KMS-11 (cell line): ENCODE results near the gene TMEM89.

Experiments used
- H2AFZ ChIP-seq: fragments of 200-600 bp; sonication (generic); 2 replicates; pipeline ENCODE4 v1.6.1; 2016; ENCODE audit warnings: antibody characterized with exemption, mixed run types, low read depth
- H3K27ac ChIP-seq: fragments of 200-600 bp; sonication (generic); 2 replicates; pipeline ENCODE4 v1.6.1; 2016; ENCODE audit warnings: mild to moderate bottlenecking, mixed run types
- H3K27me3 ChIP-seq: fragments of 200-600 bp; sonication (generic); 2 replicates; pipeline ENCODE4 v1.6.1; 2017; ENCODE audit warnings: mild to moderate bottlenecking, low read depth, mixed run types, moderate library complexity; ENCODE audit not compliant: insufficient read depth
- H3K36me3 ChIP-seq: fragments of 200-600 bp; sonication (generic); 2 replicates; pipeline ENCODE4 v1.6.1; 2017; ENCODE audit warnings: mild to moderate bottlenecking, mixed run types; ENCODE audit not compliant: insufficient read depth
- H3K4me1 ChIP-seq: fragments of 200-600 bp; sonication (generic); 2 replicates; pipeline ENCODE4 v1.6.1; 2016; ENCODE audit warnings: mild to moderate bottlenecking, low read depth, mixed run types; ENCODE audit not compliant: poor library complexity, severe bottlenecking
- H3K4me2 ChIP-seq: fragments of 200-600 bp; sonication (generic); 2 replicates; pipeline ENCODE4 v1.7.0; 2016; ENCODE audit warnings: mild to moderate bottlenecking, mixed run types
- H3K4me3 ChIP-seq: fragments of 200-600 bp; sonication (generic); IDR thresholded peaks from 2 replicates; pipeline ENCODE4 v1.6.1; 2017; ENCODE audit warnings: low read depth, low read length, mixed read lengths; ENCODE audit not compliant: insufficient read depth
- H3K79me2 ChIP-seq: fragments of 200-600 bp; sonication (generic); 2 replicates; pipeline ENCODE4 v1.6.1; 2016; ENCODE audit warnings: low read depth, mixed run types; ENCODE audit not compliant: insufficient read depth
- H3K9ac ChIP-seq: fragments of 200-600 bp; sonication (generic); 2 replicates; pipeline ENCODE4 v1.6.1; 2016; ENCODE audit warnings: mild to moderate bottlenecking, mixed run types
- H4K20me1 ChIP-seq: fragments of 200-600 bp; sonication (generic); 2 replicates; pipeline ENCODE4 v1.6.1; 2016; ENCODE audit warnings: mild to moderate bottlenecking, mixed run types; ENCODE audit not compliant: insufficient read depth
- CTCF ChIP-seq: fragments of 200-600 bp; sonication (generic); conservative IDR thresholded peaks from 2 replicates; pipeline ENCODE4 v1.6.1; 2017; ENCODE audit warnings: low read depth, mild to moderate bottlenecking, antibody characterized with exemption, low read length, moderate library complexity, mixed read lengths

The TMEM89 gene

GRCh38 chr3:48596157-48596556, 25.4 kb downstream of the TMEM89 start:
- Histone ChIP-seq H3K36me3 (no peaks in the 10 kb centered on the region), H3K9ac (no peak overlapping the region), H4K20me1 (no peaks in the 10 kb centered on the region), H3K4me1 (no peaks in the 10 kb centered on the region), H3K27ac (no peak overlapping the region), H3K4me2 (no peak overlapping the region), H3K4me3 (no peak overlapping the region), H2AFZ (no peak overlapping the region), H3K79me2 (no peaks in the 10 kb centered on the region), H3K27me3 (no peaks in the 10 kb centered on the region; the same call in 1 of the 2 replicates)
- no peak for TF ChIP-seq CTCF

- Histone ChIP-seq H2AFZ (no peak overlapping the region), H3K79me2 (no peaks in the 10 kb centered on the region), H3K27me3 (peaks cover 5% of the 10 kb centered on the region; the same call in 1 of the 2 replicates), H3K27ac (no peak overlapping the region), H3K4me2 (no peak overlapping the region), H4K20me1 (no peaks in the 10 kb centered on the region), H3K4me3 (no peak overlapping the region), H3K9ac (no peak overlapping the region), H3K36me3 (no peaks in the 10 kb centered on the region), H3K4me1 (no peaks in the 10 kb centered on the region)
- no peak for TF ChIP-seq CTCF
Measured at GRCh38 chr3:48595526-48596121, 25.9 kb downstream of the TMEM89 start.

GRCh38 chr3:48595075-48595525, 26.5 kb downstream of the TMEM89 start, which contains the start of gene COL7A1:
Gene COL7A1 (minus strand): TSS chr3:48595329. CDS start chr3:48595159, 170 bp downstream.
- Histone ChIP-seq H3K27me3 (peaks cover 9% of the 10 kb centered on the region; the same call in 1 of the 2 replicates), H3K79me2 (no peaks in the 10 kb centered on the region), H3K9ac (no peak within 1 kb of the TSS), H2AFZ (no peak within 1 kb of the TSS), H3K27ac (no peak within 1 kb of the TSS), H3K4me1 (no peaks in the 10 kb centered on the region), H3K4me2 (no peak within 1 kb of the TSS), H3K36me3 (no peaks in the 10 kb centered on the region), H3K4me3 (no peak within 1 kb of the TSS), H4K20me1 (no peaks in the 10 kb centered on the region)
- no peak for TF ChIP-seq CTCF

GRCh38 chr3:48594417-48595049, 27.0 kb downstream of the TMEM89 start:
- Histone ChIP-seq H3K9ac (no peak overlapping the region), H4K20me1 (no peaks in the 10 kb centered on the region), H2AFZ (no peak overlapping the region), H3K36me3 (no peaks in the 10 kb centered on the region), H3K79me2 (no peaks in the 10 kb centered on the region), H3K27me3 (peaks cover 10% of the 10 kb centered on the region; the same call in 1 of the 2 replicates), H3K27ac (no peak overlapping the region), H3K4me3 (no peak overlapping the region), H3K4me2 (no peak overlapping the region), H3K4me1 (no peaks in the 10 kb centered on the region)
- TF ChIP-seq CTCF, result no peak
